PC-3 (cell line): ENCODE data around the gene ACVR1B. TPM values are rescaled to one million over a fixed set of nuclear protein-coding genes. Genes with fewer than 3 reads are reported as not detected.

Experiments
- ATAC-seq: fragments of 200-7000 bp; cut with Tn5 transposase; 2 replicates; pipeline ENCODE4 v1.9.1; 2020; ENCODE audit warnings: mild to moderate bottlenecking, moderate library complexity
- BruUV-seq: library from RNA; stranded (reverse); fragments of 400-500 nt; replicated peaks from 2 replicates; lab custom pipeline; 2021; lab: Mats Ljungman, UMichigan
- CTCF ChIA-PET: fragments of 300-600 bp; sonication (Branson Sonifier 250); formaldehyde crosslinking; loops from one replicate; lab custom pipeline; 2022; ENCODE audit warnings: antibody characterized with exemption; lab: Charles Lee
- POLR2A ChIA-PET: fragments of 300-600 bp; sonication (Branson Sonifier 250); formaldehyde crosslinking; loops from one replicate; lab custom pipeline; 2022; ENCODE audit warnings: antibody characterized with exemption; ENCODE audit not compliant: unreplicated experiment; lab: Charles Lee
- DNase-seq: peaks from one replicate; pipeline ENCODE4 v3.0.0-alpha.2; 2015
- H2AFZ ChIP-seq: fragments of 300-600 bp; sonication (generic); 2 replicates; pipeline ENCODE4 v1.6.0; 2016; ENCODE audit warnings: antibody characterized with exemption, low read length
- H3F3A ChIP-seq: fragments of 300-600 bp; sonication (generic); one replicate; pipeline ENCODE4 v1.6.0; 2017; ENCODE audit warnings: antibody characterized with exemption, low read length, control low read depth, mild to moderate bottlenecking; ENCODE audit not compliant: unreplicated experiment
- H3K27ac ChIP-seq: fragments of 300-600 bp; sonication (generic); 2 replicates; pipeline ENCODE4 v1.5.1; 2016; ENCODE audit warnings: mild to moderate bottlenecking, low read length
- H3K27me3 ChIP-seq: fragments of 300-600 bp; sonication (generic); 2 replicates; pipeline ENCODE4 v1.6.1; 2016; ENCODE audit warnings: low read length, mixed read lengths
- H3K36me3 ChIP-seq: fragments of 300-600 bp; sonication (generic); 2 replicates; pipeline ENCODE4 v1.6.1; 2016; ENCODE audit warnings: low read depth, mixed run types, low read length, mixed read lengths
- H3K4me1 ChIP-seq: fragments of 300-600 bp; sonication (generic); 2 replicates; pipeline ENCODE4 v1.5.1; 2016; ENCODE audit warnings: low read length; ENCODE audit not compliant: insufficient read depth
- H3K4me2 ChIP-seq: fragments of 300-600 bp; sonication (generic); 2 replicates; pipeline ENCODE4 v1.6.0; 2016; ENCODE audit warnings: low read length
- H3K4me3 ChIP-seq: fragments of 300-600 bp; sonication (generic); 2 replicates; pipeline ENCODE4 v1.5.1; 2016; ENCODE audit warnings: mild to moderate bottlenecking, low read length, mixed read lengths
- H3K79me2 ChIP-seq: fragments of 300-600 bp; sonication (generic); 2 replicates; pipeline ENCODE4 v1.6.1; 2017; ENCODE audit warnings: low read length, mixed read lengths
- H3K9ac ChIP-seq: fragments of 300-600 bp; sonication (generic); 2 replicates; pipeline ENCODE4 v1.6.0; 2016; ENCODE audit warnings: mild to moderate bottlenecking, low read length
- H3K9me2 ChIP-seq: fragments of 300-600 bp; sonication (generic); replicated peaks from 2 replicates; pipeline ENCODE4 v1.6.1; 2016; ENCODE audit warnings: mixed run types, low read length, mixed read lengths
- H3K9me3 ChIP-seq: fragments of 300-600 bp; sonication (generic); 2 replicates; pipeline ENCODE4 v1.6.1; 2016; ENCODE audit warnings: low read length, mixed read lengths
- H4K20me1 ChIP-seq: fragments of 300-600 bp; sonication (generic); 2 replicates; pipeline ENCODE4 v1.6.1; 2016; ENCODE audit warnings: low read length, mixed read lengths
- EZH2 ChIP-seq: fragments of 300-600 bp; sonication (generic); IDR thresholded peaks from one replicate; pipeline ENCODE4 v1.6.1; 2017; ENCODE audit warnings: antibody characterized with exemption, mild to moderate bottlenecking, low read length; ENCODE audit not compliant: unreplicated experiment
- EZH2phosphoT487 ChIP-seq: fragments of 300-600 bp; sonication (generic); IDR thresholded peaks from 2 replicates; pipeline ENCODE4 v1.6.1; 2018; ENCODE audit warnings: mild to moderate bottlenecking, antibody characterized with exemption, low read length, borderline replicate concordance
- intact Hi-C: fragments of 100-400 bp; cut with micrococcal nuclease; formaldehyde crosslinking; loops from 2 replicates; pipeline ENCODE4 v1.9.0; 2023
- total RNA-seq: library from RNA; depleted of rRNA; stranded (reverse); fragments of >200 nt; gene quantifications from 2 replicates; pipeline ENCODE4 v1.2.3, GENCODE V29; 2014
- TF ChIP-seq, protein P1 (sequence below): fragments of 300-600 bp; sonication (generic); conservative IDR thresholded peaks from 2 replicates; pipeline ENCODE4 v1.5.1; 2017; ENCODE audit warnings: antibody characterized with exemption, low read depth, mild to moderate bottlenecking, low read length

The ACVR1B gene
- total RNA-seq, 1 experiment from 2014 or later = 9.8 TPM

- H3K4me2 ChIP-seq = no peak overlapping the region
- no peak overlapping the region for H3K4me3 ChIP-seq
- no peaks in the 10 kb centered on the region for H3K9me3 ChIP-seq
- POLR2A ChIA-PET = no interaction called here
- H3K9ac ChIP-seq = no peak overlapping the region
- no peaks in the 10 kb centered on the region for H3K27me3 ChIP-seq
- peaks cover 23% of the 10 kb centered on the region for H3K79me2 ChIP-seq
- no peak overlapping the region for H2AFZ ChIP-seq
- DNase-seq (no peak), ATAC-seq (no peak)
- BruUV-seq = no TSS peak
- H4K20me1 ChIP-seq = peaks cover 14% of the 10 kb centered on the region; the same call in 1 of the 2 replicates
- no peak for TF ChIP-seq EZH2
- no peak for TF ChIP-seq EZH2phosphoT487
- TF ChIP-seq, protein P1, sequence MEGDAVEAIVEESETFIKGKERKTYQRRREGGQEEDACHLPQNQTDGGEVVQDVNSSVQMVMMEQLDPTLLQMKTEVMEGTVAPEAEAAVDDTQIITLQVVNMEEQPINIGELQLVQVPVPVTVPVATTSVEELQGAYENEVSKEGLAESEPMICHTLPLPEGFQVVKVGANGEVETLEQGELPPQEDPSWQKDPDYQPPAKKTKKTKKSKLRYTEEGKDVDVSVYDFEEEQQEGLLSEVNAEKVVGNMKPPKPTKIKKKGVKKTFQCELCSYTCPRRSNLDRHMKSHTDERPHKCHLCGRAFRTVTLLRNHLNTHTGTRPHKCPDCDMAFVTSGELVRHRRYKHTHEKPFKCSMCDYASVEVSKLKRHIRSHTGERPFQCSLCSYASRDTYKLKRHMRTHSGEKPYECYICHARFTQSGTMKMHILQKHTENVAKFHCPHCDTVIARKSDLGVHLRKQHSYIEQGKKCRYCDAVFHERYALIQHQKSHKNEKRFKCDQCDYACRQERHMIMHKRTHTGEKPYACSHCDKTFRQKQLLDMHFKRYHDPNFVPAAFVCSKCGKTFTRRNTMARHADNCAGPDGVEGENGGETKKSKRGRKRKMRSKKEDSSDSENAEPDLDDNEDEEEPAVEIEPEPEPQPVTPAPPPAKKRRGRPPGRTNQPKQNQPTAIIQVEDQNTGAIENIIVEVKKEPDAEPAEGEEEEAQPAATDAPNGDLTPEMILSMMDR = no peak
- H3K4me1 ChIP-seq = peaks cover 18% of the 10 kb centered on the region
- intact Hi-C loops = no loop called here
- H3K36me3 ChIP-seq = no peaks in the 10 kb centered on the region; the same call in 1 of the 2 replicates
- CTCF ChIA-PET = interaction anchor here (0.7 kb wide), 1 partner anchor 21 kb away, joined by 4 read pairs; no protein-coding TSS in a partner anchor
- H3K27ac ChIP-seq = no peak overlapping the region
- no peaks in the 10 kb centered on the region for H3K9me2 ChIP-seq
- peaks cover 9% of the 10 kb centered on the region for H3F3A ChIP-seq
These were observed 20.9 kb downstream of the ACVR1B start for GRCh38 chr12:51972422-51972812.

- H3K36me3 ChIP-seq = no peaks in the 10 kb centered on the region; the same call in 1 of the 2 replicates
- intact Hi-C loops = no loop called here
- H3K9me3 ChIP-seq = no peaks in the 10 kb centered on the region
- H3K27me3 ChIP-seq = no peaks in the 10 kb centered on the region
- H2AFZ ChIP-seq = no peak overlapping the region
- H3F3A ChIP-seq = peaks cover 9% of the 10 kb centered on the region
- H3K9ac ChIP-seq = no peak overlapping the region
- ATAC-seq = no peak
- H3K79me2 ChIP-seq = peaks cover 23% of the 10 kb centered on the region
- no peak for DNase-seq
- no peak overlapping the region for H3K4me2 ChIP-seq
- no peaks in the 10 kb centered on the region for H3K9me2 ChIP-seq
- no TSS peak for BruUV-seq
- no peak overlapping the region for H3K4me3 ChIP-seq
- peaks cover 14% of the 10 kb centered on the region; the same call in 1 of the 2 replicates for H4K20me1 ChIP-seq
- CTCF ChIA-PET = no interaction called here
- TF ChIP-seq EZH2phosphoT487 = no peak
- TF ChIP-seq, protein P1 = no peak
- no peak for TF ChIP-seq EZH2
- POLR2A ChIA-PET = no interaction called here
- H3K27ac ChIP-seq = no peak overlapping the region
- peaks cover 18% of the 10 kb centered on the region for H3K4me1 ChIP-seq
These were observed 21.4 kb downstream of the ACVR1B start for GRCh38 chr12:51972849-51973273.

DNA sequence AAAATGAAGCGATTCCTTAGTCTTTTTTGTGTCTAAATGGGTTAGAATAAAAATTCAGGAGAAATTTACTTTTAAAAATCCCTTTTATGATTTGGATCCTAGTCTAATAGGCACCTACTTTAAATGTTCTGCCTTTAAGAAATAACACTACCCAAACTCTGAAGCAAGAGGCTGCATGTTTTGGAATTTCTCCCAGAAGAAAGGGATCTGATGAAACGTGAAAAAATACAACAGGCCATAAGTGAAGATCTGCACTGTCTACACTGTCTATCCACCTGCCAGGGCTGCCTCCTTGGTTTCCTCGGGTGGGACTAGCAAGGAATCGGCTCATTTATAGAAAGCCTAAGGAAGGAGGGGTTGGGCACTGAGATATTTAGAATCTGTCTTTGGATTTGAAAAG is 22.1 kb downstream of the ACVR1B start:
- no peak for ATAC-seq
- intact Hi-C loops = no loop called here
- CTCF ChIA-PET = no interaction called here
- no peak for DNase-seq
- Histone ChIP-seq H3K36me3 (no peaks in the 10 kb centered on the region; the same call in 1 of the 2 replicates), H4K20me1 (peaks cover 14% of the 10 kb centered on the region; the same call in 1 of the 2 replicates), H3K27ac (no peak overlapping the region), H3K4me2 (no peak overlapping the region), H3K27me3 (no peaks in the 10 kb centered on the region), H3K9me2 (no peaks in the 10 kb centered on the region), H3K4me1 (peaks cover 18% of the 10 kb centered on the region), H3K9me3 (no peaks in the 10 kb centered on the region), H3K9ac (no peak overlapping the region), H3F3A (peaks cover 9% of the 10 kb centered on the region), H3K4me3 (no peak overlapping the region), H2AFZ (no peak overlapping the region), H3K79me2 (peaks cover 23% of the 10 kb centered on the region)
- TF ChIP-seq EZH2phosphoT487 (no peak), EZH2 (no peak)
- TF ChIP-seq, protein P1 = no peak
- no TSS peak for BruUV-seq
- POLR2A ChIA-PET = no interaction called here
